GM12878 (cell line): ENCODE measurements around the gene PCGF6. TPM values are rescaled to one million over a fixed set of nuclear protein-coding genes. Genes with fewer than 3 reads are reported as not detected.
A peak's percentile ranks its signal among the peaks of the same experiment; 100 is the strongest.

Experiments
- ATF7 ChIP-seq: fragments of 450-650 bp; IDR thresholded peaks from 2 replicates; pipeline ENCODE4 v1.6.1; 2016; ENCODE audit warnings: low read depth, mild to moderate bottlenecking
- ESRRA ChIP-seq: IDR thresholded peaks from 2 replicates; pipeline ENCODE4 v1.6.1; 2012; ENCODE audit warnings: mild to moderate bottlenecking, low read length, improper control_type of control experiment
- ETV6 ChIP-seq, 2 experiments: fragments of 450-650 bp in 1 of 2; IDR thresholded peaks in 1 of 2; conservative IDR thresholded peaks in 1 of 2; 2 replicates each; pipeline ENCODE4 v1.6.1; 2014; ENCODE audit warnings: antibody characterized with exemption in 1 of 2, borderline replicate concordance in 1 of 2, low read depth in 1 of 2, mild to moderate bottlenecking in 1 of 2, moderate library complexity in 1 of 2
- GABPA ChIP-seq: IDR thresholded peaks from 2 replicates; pipeline ENCODE4 v1.6.1; 2014; ENCODE audit warnings: antibody characterized with exemption, low read depth, mild to moderate bottlenecking, inconsistent platforms
- HDAC6 ChIP-seq: fragments of 200-600 bp; sonication (generic); IDR thresholded peaks from one replicate; pipeline ENCODE4 v1.8.0; 2017; ENCODE audit warnings: antibody characterized with exemption; ENCODE audit not compliant: unreplicated experiment
- IKZF2 ChIP-seq, 2 experiments: fragments of 450-650 bp; IDR thresholded peaks; 2 replicates each; pipeline ENCODE4 v1.6.1; 2017; ENCODE audit warnings: mild to moderate bottlenecking in 2 of 2, moderate library complexity in 2 of 2
- JUND ChIP-seq: IDR thresholded peaks from 2 replicates; pipeline ENCODE4 v1.6.1; 2012; ENCODE audit warnings: low read depth, mild to moderate bottlenecking, low read length, improper control_type of control experiment, moderate library complexity
- KAT2A ChIP-seq: conservative IDR thresholded peaks from 2 replicates; pipeline ENCODE4 v1.6.1; 2011; ENCODE audit warnings: low read depth, low read length; ENCODE audit not compliant: control insufficient read depth
- LARP7 ChIP-seq: fragments of 450-650 bp; IDR thresholded peaks from 2 replicates; pipeline ENCODE4 v1.6.1; 2017; ENCODE audit warnings: mild to moderate bottlenecking
- MEF2A ChIP-seq: IDR thresholded peaks from 2 replicates; pipeline ENCODE4 v1.6.1; 2011; ENCODE audit warnings: low read depth, mild to moderate bottlenecking, low read length, moderate library complexity; ENCODE audit not compliant: insufficient read depth
- MTA2 ChIP-seq: fragments of 450-650 bp; IDR thresholded peaks from 2 replicates; pipeline ENCODE4 v1.6.1; 2016; ENCODE audit warnings: low read depth, mild to moderate bottlenecking, moderate library complexity
- MTA3 ChIP-seq: IDR thresholded peaks from 2 replicates; pipeline ENCODE4 v1.6.1; 2012; ENCODE audit warnings: low read length, inconsistent platforms, borderline replicate concordance
- NFYB ChIP-seq: IDR thresholded peaks from 2 replicates; pipeline ENCODE4 v1.6.1; 2011; ENCODE audit warnings: low read depth, mild to moderate bottlenecking, low read length, improper control_type of control experiment, moderate library complexity; ENCODE audit not compliant: insufficient read depth
- NR2C1 ChIP-seq: fragments of 450-650 bp; IDR thresholded peaks from 2 replicates; pipeline ENCODE4 v1.6.1; 2017; ENCODE audit warnings: antibody characterized with exemption, mild to moderate bottlenecking, moderate library complexity
- POLR2A ChIP-seq: IDR thresholded peaks from 2 replicates; pipeline ENCODE4 v1.6.1; 2011; ENCODE audit warnings: low read depth, mild to moderate bottlenecking, low read length
- RAD21 ChIP-seq: IDR thresholded peaks from 2 replicates; pipeline ENCODE4 v1.6.1; 2011; ENCODE audit warnings: mild to moderate bottlenecking, low read depth, low read length, moderate library complexity; ENCODE audit not compliant: insufficient read depth
- RAD51 ChIP-seq: fragments of 450-650 bp; IDR thresholded peaks from 2 replicates; pipeline ENCODE4 v1.6.1; 2016; ENCODE audit warnings: moderate library complexity, mild to moderate bottlenecking, inconsistent platforms
- SIN3A ChIP-seq: IDR thresholded peaks from 2 replicates; pipeline ENCODE4 v1.6.1; 2012; ENCODE audit warnings: low read depth, low read length, improper control_type of control experiment
- SP1 ChIP-seq: IDR thresholded peaks from one replicate; pipeline ENCODE4 v1.6.1; 2011; ENCODE audit warnings: low read depth, low read length
- YY1 ChIP-seq: IDR thresholded peaks from 2 replicates; pipeline ENCODE4 v1.6.1; 2011; ENCODE audit warnings: low read depth, mild to moderate bottlenecking, low read length
- ZBED1 ChIP-seq: IDR thresholded peaks from 2 replicates; pipeline ENCODE4 v1.6.1; 2016; ENCODE audit warnings: borderline replicate concordance
- ZNF24 ChIP-seq: fragments of 450-650 bp; IDR thresholded peaks from 2 replicates; pipeline ENCODE4 v1.6.1; 2017; ENCODE audit warnings: antibody characterized with exemption, mild to moderate bottlenecking
- ZNF622 ChIP-seq: fragments of 450-650 bp; IDR thresholded peaks from 2 replicates; pipeline ENCODE4 v1.6.1; 2017; ENCODE audit warnings: mild to moderate bottlenecking, inconsistent platforms
- polyA plus RNA-seq, 11 experiments: library from polyadenylated mRNA; depleted of rRNA in 4 of 11; unstranded in 6 of 11; stranded (reverse) in 5 of 11; fragments of >200 nt; fragmentation: Nextera tagmentation in 4 of 11; fragmentation: Illumina TruSeq in 1 of 11; extraction: Ambion mirVana in 4 of 11; extraction: Trizol in 1 of 11; gene quantifications; 1 replicate in 1 of 11; 2 replicates in 10 of 11; pipeline versions ENCODE4 v1.2.1 to v1.2.3, GENCODE V29; 2011 to 2016; ENCODE audit warnings: inconsistent platforms in 2 of 11, missing spikeins in 2 of 11, low read depth in 1 of 11
- total RNA-seq, 4 experiments: library from RNA; depleted of rRNA in 3 of 4; stranded (reverse); fragments of >200 nt in 3 of 4; fragmentation: Illumina TruSeq in 1 of 4; extraction: Trizol in 1 of 4; gene quantifications; 2 replicates each; pipeline versions ENCODE4 v1.2.1 to v1.2.3, GENCODE V29; 2013 to 2021
- TF ChIP-seq, protein P1 (sequence below), 3 experiments: IDR thresholded peaks in 2 of 3; conservative IDR thresholded peaks in 1 of 3; 2 replicates each; pipeline ENCODE4 v1.5.1; 2011; ENCODE audit warnings: low read depth in 3 of 3, low read length in 3 of 3, mild to moderate bottlenecking in 3 of 3, control low read depth in 2 of 3, moderate library complexity in 2 of 3, inconsistent platforms in 1 of 3, mixed read lengths in 1 of 3; ENCODE audit not compliant: control insufficient read depth in 2 of 3, insufficient read depth in 1 of 3; ENCODE audit errors: extremely low read depth in 1 of 3
- TF ChIP-seq, protein P2 (sequence below): fragments of 450-650 bp; formaldehyde crosslinking; IDR thresholded peaks from 2 replicates; pipeline ENCODE4 v1.4.0; 2022; ENCODE audit warnings: mild to moderate bottlenecking, moderate library complexity
- TF ChIP-seq, protein P3 (sequence below): IDR thresholded peaks from 2 replicates; pipeline ENCODE4 v1.6.1; 2011; ENCODE audit warnings: mild to moderate bottlenecking, low read depth, low read length, moderate library complexity; ENCODE audit not compliant: insufficient replicate concordance

Gene PCGF6
- total and polyA plus RNA-seq, 10 of the 15 experiments (the other 5 are each of a cell fraction or from before 2014, with no cell fraction given), result 6.5 to 19.1 (median 12.7) TPM

DNA sequence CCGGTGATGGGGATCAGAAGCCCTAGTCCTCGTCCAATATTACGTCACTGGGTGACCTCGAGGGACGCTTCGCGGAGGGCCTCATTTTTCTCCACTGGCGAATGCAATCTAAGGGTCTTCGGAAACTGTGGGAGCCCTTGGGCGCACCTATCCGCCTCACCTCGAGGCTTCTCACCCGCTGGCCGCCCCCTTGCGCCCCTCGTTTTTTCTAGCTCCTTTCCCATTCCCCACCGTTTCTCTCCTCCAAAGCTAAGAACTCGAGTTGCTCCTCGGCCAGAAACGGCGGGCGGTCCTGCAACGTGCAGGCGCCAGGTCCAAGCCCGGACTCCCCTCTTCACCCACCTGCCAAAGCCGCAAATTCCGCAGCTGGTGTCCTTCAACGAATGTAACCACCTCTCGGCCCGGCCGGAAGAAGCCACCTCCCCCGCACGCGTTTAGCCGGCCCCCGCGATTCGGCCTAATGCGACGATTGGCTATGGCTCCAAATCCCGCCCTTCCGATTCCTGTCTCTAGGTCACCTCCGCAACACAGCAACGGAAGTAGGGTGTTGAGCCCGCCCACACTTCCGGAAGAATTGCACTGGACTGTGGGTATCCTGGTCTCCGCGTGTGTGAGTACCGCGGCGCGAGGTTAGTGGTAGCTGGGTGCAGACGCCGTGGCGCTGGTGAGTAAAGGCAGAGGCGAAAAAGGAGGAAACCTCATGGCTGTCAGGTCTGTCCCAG, 45.3 kb upstream of the PCGF6 start, which contains the start of the genes ATP5MK and PDCD11 (continued):
- TF ChIP-seq GABPA (peak; percentile 99), POLR2A (peak; percentile 97), MTA2 (peak; percentile 7; the same call in 1 of the 2 replicates), NFYB (peak; percentile 93), ZNF622 (no peak), ZBED1 (no peak), MTA3 (no peak), LARP7 (peak; percentile 46; the same call in 1 of the 2 replicates), ESRRA (no peak), ZNF24 (no peak), SIN3A (peak; percentile 94), KAT2A (no peak), HDAC6 (no peak), JUND (0 out of 2 replicates have a peak, but pooled peaks have one; percentile 9), ETV6 (conservative IDR thresholded peaks at IDR 0.05 in 1 of 2, IDR thresholded peaks at IDR 0.05 in 1 of 2; ENCODE audit: borderline replicate concordance in 1 of 2, low read depth in 1 of 2) (no peak), RAD51 (no peak), IKZF2 (IDR thresholded peaks at IDR 0.05) (peak in 1 of 2 experiments; percentile 35; a peak in 1 of 4 replicates), YY1 (peak; percentile 68), NR2C1 (peak; percentile 24; the same call in 1 of the 2 replicates), SP1 (peak; percentile 71), MEF2A (no peak), RAD21 (0 out of 2 replicates have a peak, but pooled peaks have one; percentile 3), ATF7 (peak; percentile 48)
- TF ChIP-seq, protein P1, sequence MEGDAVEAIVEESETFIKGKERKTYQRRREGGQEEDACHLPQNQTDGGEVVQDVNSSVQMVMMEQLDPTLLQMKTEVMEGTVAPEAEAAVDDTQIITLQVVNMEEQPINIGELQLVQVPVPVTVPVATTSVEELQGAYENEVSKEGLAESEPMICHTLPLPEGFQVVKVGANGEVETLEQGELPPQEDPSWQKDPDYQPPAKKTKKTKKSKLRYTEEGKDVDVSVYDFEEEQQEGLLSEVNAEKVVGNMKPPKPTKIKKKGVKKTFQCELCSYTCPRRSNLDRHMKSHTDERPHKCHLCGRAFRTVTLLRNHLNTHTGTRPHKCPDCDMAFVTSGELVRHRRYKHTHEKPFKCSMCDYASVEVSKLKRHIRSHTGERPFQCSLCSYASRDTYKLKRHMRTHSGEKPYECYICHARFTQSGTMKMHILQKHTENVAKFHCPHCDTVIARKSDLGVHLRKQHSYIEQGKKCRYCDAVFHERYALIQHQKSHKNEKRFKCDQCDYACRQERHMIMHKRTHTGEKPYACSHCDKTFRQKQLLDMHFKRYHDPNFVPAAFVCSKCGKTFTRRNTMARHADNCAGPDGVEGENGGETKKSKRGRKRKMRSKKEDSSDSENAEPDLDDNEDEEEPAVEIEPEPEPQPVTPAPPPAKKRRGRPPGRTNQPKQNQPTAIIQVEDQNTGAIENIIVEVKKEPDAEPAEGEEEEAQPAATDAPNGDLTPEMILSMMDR (IDR thresholded peaks at IDR 0.05 in 2 of 3, conservative IDR thresholded peaks at IDR 0.05 in 1 of 3; ENCODE audit: control insufficient read depth in 2 of 3, extremely low read depth in 1 of 3, insufficient read depth in 1 of 3, low read depth in 3 of 3, low read length in 3 of 3), result peak; percentile 16 to 35 (median 31); a peak in 3 of 6 replicates
- TF ChIP-seq, protein P2, sequence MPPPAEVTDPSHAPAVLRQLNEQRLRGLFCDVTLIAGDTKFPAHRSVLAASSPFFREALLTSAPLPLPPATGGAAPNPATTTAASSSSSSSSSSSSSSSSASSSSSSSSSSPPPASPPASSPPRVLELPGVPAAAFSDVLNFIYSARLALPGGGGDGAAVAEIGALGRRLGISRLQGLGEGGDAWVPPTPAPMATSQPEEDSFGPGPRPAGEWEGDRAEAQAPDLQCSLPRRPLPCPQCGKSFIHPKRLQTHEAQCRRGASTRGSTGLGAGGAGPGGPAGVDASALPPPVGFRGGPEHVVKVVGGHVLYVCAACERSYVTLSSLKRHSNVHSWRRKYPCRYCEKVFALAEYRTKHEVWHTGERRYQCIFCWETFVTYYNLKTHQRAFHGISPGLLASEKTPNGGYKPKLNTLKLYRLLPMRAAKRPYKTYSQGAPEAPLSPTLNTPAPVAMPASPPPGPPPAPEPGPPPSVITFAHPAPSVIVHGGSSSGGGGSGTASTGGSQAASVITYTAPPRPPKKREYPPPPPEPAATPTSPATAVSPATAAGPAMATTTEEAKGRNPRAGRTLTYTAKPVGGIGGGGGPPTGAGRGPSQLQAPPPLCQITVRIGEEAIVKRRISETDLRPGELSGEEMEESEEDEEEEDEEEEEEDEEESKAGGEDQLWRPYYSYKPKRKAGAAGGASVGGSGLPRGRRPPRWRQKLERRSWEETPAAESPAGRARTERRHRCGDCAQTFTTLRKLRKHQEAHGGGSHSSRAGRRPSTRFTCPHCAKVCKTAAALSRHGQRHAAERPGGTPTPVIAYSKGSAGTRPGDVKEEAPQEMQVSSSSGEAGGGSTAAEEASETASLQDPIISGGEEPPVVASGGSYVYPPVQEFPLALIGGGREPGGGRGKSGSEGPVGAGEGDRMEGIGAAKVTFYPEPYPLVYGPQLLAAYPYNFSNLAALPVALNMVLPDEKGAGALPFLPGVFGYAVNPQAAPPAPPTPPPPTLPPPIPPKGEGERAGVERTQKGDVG, result no peak
- TF ChIP-seq, protein P3, sequence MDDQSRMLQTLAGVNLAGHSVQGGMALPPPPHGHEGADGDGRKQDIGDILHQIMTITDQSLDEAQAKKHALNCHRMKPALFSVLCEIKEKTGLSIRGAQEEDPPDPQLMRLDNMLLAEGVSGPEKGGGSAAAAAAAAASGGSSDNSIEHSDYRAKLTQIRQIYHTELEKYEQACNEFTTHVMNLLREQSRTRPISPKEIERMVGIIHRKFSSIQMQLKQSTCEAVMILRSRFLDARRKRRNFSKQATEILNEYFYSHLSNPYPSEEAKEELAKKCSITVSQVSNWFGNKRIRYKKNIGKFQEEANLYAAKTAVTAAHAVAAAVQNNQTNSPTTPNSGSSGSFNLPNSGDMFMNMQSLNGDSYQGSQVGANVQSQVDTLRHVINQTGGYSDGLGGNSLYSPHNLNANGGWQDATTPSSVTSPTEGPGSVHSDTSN, result peak; percentile 64
